Mesenchymal stem cell (in vitro differentiated cells and primary cell): Measurements from ENCODE around the gene ZNF74.
"Not testable (repeated sequence)": the region's sequence is repeated elsewhere in the genome, so short reads cannot be mapped to it uniquely, and the experiment has no call there.

Experiments
- DNase-seq: peaks from one replicate; pipeline ENCODE4 v3.0.0-alpha.2; 2013
- H2AFZ ChIP-seq: one replicate; pipeline ENCODE4 v1.6.1; 2013; ENCODE audit warnings: low read depth, mild to moderate bottlenecking, control low read depth, inconsistent platforms, low read length, moderate library complexity
- H2AK5ac ChIP-seq: 2 replicates; pipeline ENCODE4 v1.6.1; 2013; ENCODE audit warnings: low read length, moderate library complexity, mild to moderate bottlenecking, inconsistent platforms; ENCODE audit not compliant: severe bottlenecking
- H2BK120ac ChIP-seq: one replicate; pipeline ENCODE4 v1.6.1; 2013; ENCODE audit warnings: low read depth, mild to moderate bottlenecking, inconsistent platforms, low read length, moderate library complexity
- H2BK12ac ChIP-seq, 2 experiments: one replicate each; pipeline ENCODE4 v1.6.1; 2013; ENCODE audit warnings: inconsistent platforms in 2 of 2, low read length in 2 of 2, mild to moderate bottlenecking in 2 of 2, moderate library complexity in 2 of 2, control low read depth in 1 of 2
- H2BK15ac ChIP-seq: one replicate; pipeline ENCODE4 v1.6.1; 2013; ENCODE audit warnings: mild to moderate bottlenecking, low read depth, inconsistent platforms; ENCODE audit not compliant: poor library complexity, severe bottlenecking
- H2BK5ac ChIP-seq: 2 replicates; pipeline ENCODE4 v1.6.1; 2013; ENCODE audit warnings: low read depth, mild to moderate bottlenecking, low read length, control low read depth, inconsistent platforms; ENCODE audit not compliant: poor library complexity, severe bottlenecking
- H3K14ac ChIP-seq, 2 experiments: one replicate each; pipeline ENCODE4 v1.6.1; 2013; ENCODE audit warnings: inconsistent platforms in 2 of 2, low read length in 2 of 2, control low read depth in 1 of 2, mild to moderate bottlenecking in 1 of 2, moderate library complexity in 1 of 2
- H3K18ac ChIP-seq, 2 experiments: one replicate each; pipeline ENCODE4 v1.6.1; 2013; ENCODE audit warnings: inconsistent platforms in 2 of 2, low read length in 2 of 2, control low read depth in 1 of 2, low read depth in 1 of 2, mild to moderate bottlenecking in 1 of 2
- H3K23ac ChIP-seq, 2 experiments: one replicate each; pipeline ENCODE4 v1.6.1; 2013; ENCODE audit warnings: inconsistent platforms in 2 of 2, low read length in 2 of 2, mild to moderate bottlenecking in 2 of 2, moderate library complexity in 2 of 2, control low read depth in 1 of 2
- H3K27ac ChIP-seq: 2 replicates; pipeline ENCODE4 v1.5.1; 2013; ENCODE audit warnings: mild to moderate bottlenecking, moderate library complexity, low read length, control low read depth, inconsistent platforms; ENCODE audit not compliant: poor library complexity, severe bottlenecking
- H3K27me3 ChIP-seq, 2 experiments: 2 replicates each; pipeline versions ENCODE4 v1.6.1 to v1.7.0; 2013; ENCODE audit warnings: low read length in 2 of 2, mild to moderate bottlenecking in 2 of 2, moderate library complexity in 2 of 2, control low read depth in 1 of 2, inconsistent platforms in 1 of 2; ENCODE audit not compliant: control insufficient read depth in 1 of 2, insufficient read depth in 1 of 2
- H3K36me3 ChIP-seq, 2 experiments: 2 replicates each; pipeline versions ENCODE4 v1.6.1 to v1.7.0; 2013; ENCODE audit warnings: low read length in 2 of 2, control low read depth in 1 of 2, inconsistent platforms in 1 of 2, low read depth in 1 of 2, mild to moderate bottlenecking in 1 of 2; ENCODE audit not compliant: insufficient read depth in 2 of 2, control insufficient read depth in 1 of 2
- H3K4ac ChIP-seq, 2 experiments: one replicate each; pipeline ENCODE4 v1.6.1; 2013; ENCODE audit warnings: inconsistent platforms in 2 of 2, low read length in 2 of 2, mild to moderate bottlenecking in 2 of 2, moderate library complexity in 2 of 2, control low read depth in 1 of 2, low read depth in 1 of 2
- H3K4me1 ChIP-seq: 2 replicates; pipeline ENCODE4 v1.6.1; 2013; ENCODE audit warnings: low read depth, low read length, control low read depth; ENCODE audit not compliant: control insufficient read depth, insufficient read depth
- H3K4me2 ChIP-seq: 2 replicates; pipeline ENCODE4 v1.6.1; 2013; ENCODE audit warnings: low read length, mild to moderate bottlenecking, inconsistent platforms; ENCODE audit not compliant: poor library complexity, severe bottlenecking
- H3K4me3 ChIP-seq, 2 experiments: 2 replicates each; pipeline versions ENCODE4 v1.5.1 to v1.7.0; 2013; ENCODE audit warnings: low read length in 2 of 2, mild to moderate bottlenecking in 2 of 2, control low read depth in 1 of 2, low read depth in 1 of 2; ENCODE audit not compliant: insufficient read depth in 1 of 2
- H3K79me1 ChIP-seq: replicated peaks from 2 replicates; pipeline ENCODE4 v1.6.1; 2013; ENCODE audit warnings: mild to moderate bottlenecking, control low read depth, low read length, inconsistent platforms; ENCODE audit not compliant: poor library complexity, severe bottlenecking
- H3K9ac ChIP-seq: 2 replicates; pipeline ENCODE4 v1.7.0; 2013; ENCODE audit warnings: mild to moderate bottlenecking, low read length, moderate library complexity
- H3K9me3 ChIP-seq: 2 replicates; pipeline ENCODE4 v1.7.0; 2013; ENCODE audit warnings: mild to moderate bottlenecking, low read length; ENCODE audit not compliant: control insufficient read depth
- H4K8ac ChIP-seq: one replicate; pipeline ENCODE4 v1.6.1; 2013; ENCODE audit warnings: inconsistent platforms, mild to moderate bottlenecking, low read length, moderate library complexity
- H4K91ac ChIP-seq: one replicate; pipeline ENCODE4 v1.6.1; 2013; ENCODE audit warnings: mild to moderate bottlenecking, low read length, inconsistent platforms
- WGBS: methylation state at CpG from one replicate; pipeline ENCODE4 v1.1.7; 2013; ENCODE audit warnings: mixed read lengths; 5-methylcytosine and 5-hydroxymethylcytosine counted together

The ZNF74 gene

GRCh38 chr22:20355939-20356636 is 37.9 kb upstream of the ZNF74 start:
- not testable (repeated sequence) for H3K27ac ChIP-seq, H3K23ac ChIP-seq, H2BK12ac ChIP-seq, H3K4me2 ChIP-seq, H3K18ac ChIP-seq, H3K4me3 ChIP-seq, H4K91ac ChIP-seq, H2AK5ac ChIP-seq, H3K79me1 ChIP-seq, H2AFZ ChIP-seq, H3K4ac ChIP-seq, H3K9ac ChIP-seq, H3K36me3 ChIP-seq, H3K9me3 ChIP-seq, H3K27me3 ChIP-seq, H4K8ac ChIP-seq, H3K14ac ChIP-seq, DNase-seq, H2BK5ac ChIP-seq, H3K4me1 ChIP-seq, H2BK120ac ChIP-seq, H2BK15ac ChIP-seq
- 96% methylated on average over 87 of the region's 98 CpGs for WGBS

- not testable (repeated sequence) for H2AFZ ChIP-seq, H2AK5ac ChIP-seq, H3K4me1 ChIP-seq, H2BK5ac ChIP-seq, H3K4me2 ChIP-seq, H3K4ac ChIP-seq, H3K9ac ChIP-seq, H2BK15ac ChIP-seq, H3K9me3 ChIP-seq, H4K8ac ChIP-seq, H2BK12ac ChIP-seq, H3K18ac ChIP-seq, H3K14ac ChIP-seq, DNase-seq, H3K27ac ChIP-seq, H3K23ac ChIP-seq, H3K79me1 ChIP-seq, H3K36me3 ChIP-seq, H4K91ac ChIP-seq, H2BK120ac ChIP-seq, H3K4me3 ChIP-seq, H3K27me3 ChIP-seq
- WGBS = 98% methylated on average over 34 of the region's 66 CpGs
Observed at GRCh38 chr22:20356906-20357305, 37.0 kb upstream of the ZNF74 start.

DNA sequence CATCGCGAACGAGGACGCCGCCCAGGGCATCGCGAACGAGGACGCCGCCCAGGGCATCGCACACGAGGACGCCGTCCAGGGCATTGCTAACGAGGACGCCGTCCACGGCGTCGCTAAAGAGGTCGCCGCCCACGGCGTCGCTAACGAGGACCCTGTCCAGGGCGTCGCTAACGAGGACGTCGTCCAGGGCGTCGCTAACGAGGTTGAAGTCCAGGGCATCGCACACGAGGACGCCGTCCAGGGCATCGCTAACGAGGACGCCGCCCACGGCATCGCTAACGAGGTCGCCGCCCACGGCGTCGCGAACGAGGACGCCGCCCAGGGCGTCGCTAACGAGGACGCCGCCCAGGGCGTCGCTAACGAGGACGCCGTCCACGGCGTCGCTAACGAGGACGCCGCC is 36.0 kb upstream of the ZNF74 start:
- not testable (repeated sequence) for H2BK5ac ChIP-seq, H3K27ac ChIP-seq, H2AFZ ChIP-seq, H3K9ac ChIP-seq, H3K4me1 ChIP-seq, H3K4ac ChIP-seq, H3K18ac ChIP-seq, H3K4me2 ChIP-seq, H4K91ac ChIP-seq, H2BK12ac ChIP-seq, H3K23ac ChIP-seq, DNase-seq, H3K4me3 ChIP-seq, H3K14ac ChIP-seq, H3K27me3 ChIP-seq, H2BK120ac ChIP-seq, H2AK5ac ChIP-seq, H3K79me1 ChIP-seq, H4K8ac ChIP-seq, H3K36me3 ChIP-seq, H3K9me3 ChIP-seq, H2BK15ac ChIP-seq
- WGBS = 95% methylated on average over 44 of the region's 70 CpGs

DNA sequence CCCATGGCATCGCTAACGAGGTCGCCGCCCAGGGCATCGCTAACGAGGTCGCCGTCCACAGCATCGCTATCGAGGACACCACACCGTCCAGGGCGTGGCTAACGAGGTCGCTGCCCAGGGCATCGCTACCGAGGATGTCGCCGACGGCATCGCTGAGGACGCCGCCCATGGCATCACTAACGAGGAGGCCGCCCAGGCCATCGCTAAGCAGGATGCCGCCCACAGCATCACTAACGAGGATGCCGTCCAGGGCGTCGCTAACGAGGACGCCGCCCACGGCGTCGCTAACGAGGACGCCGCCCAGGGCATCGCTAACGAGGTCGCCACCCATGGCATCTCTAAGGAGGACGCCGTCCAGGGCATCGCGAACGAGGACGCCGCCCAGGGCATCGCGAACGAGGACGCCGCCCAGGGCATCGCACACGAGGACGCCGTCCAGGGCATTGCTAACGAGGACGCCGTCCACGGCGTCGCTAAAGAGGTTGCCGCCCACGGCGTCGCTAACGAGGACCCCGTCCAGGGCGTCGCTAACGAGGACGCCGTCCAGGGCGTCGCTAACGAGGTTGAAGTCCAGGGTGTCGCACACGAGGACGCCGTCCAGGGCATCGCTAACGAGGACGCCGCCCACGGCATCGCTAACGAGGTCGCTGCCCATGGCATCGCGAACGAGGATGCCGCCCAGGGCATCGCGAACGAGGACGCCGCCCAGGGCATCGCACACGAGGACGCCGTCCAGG is 35.3 kb upstream of the ZNF74 start:
- H4K8ac ChIP-seq, H3K4me2 ChIP-seq, H3K79me1 ChIP-seq, H3K14ac ChIP-seq, H3K4me1 ChIP-seq, H4K91ac ChIP-seq, H3K27ac ChIP-seq, H3K4me3 ChIP-seq, H2BK120ac ChIP-seq, H2AK5ac ChIP-seq, H3K9ac ChIP-seq, H2BK15ac ChIP-seq, H3K23ac ChIP-seq, H3K9me3 ChIP-seq, H3K36me3 ChIP-seq, H3K18ac ChIP-seq, H2AFZ ChIP-seq, H3K4ac ChIP-seq, DNase-seq, H3K27me3 ChIP-seq, H2BK5ac ChIP-seq, H2BK12ac ChIP-seq: not testable (repeated sequence)
- WGBS = 95% methylated on average over 39 of the region's 103 CpGs
